RCC 7860 (cell line): Measurements from ENCODE around the gene CGN.

Source experiments
- DNase-seq: peaks from one replicate; pipeline ENCODE4 v3.0.0-alpha.2; 2015; ENCODE audit warnings: low spot score
- FAIRE-seq: peaks from 2 replicates; lab custom pipeline; 2012; peaks lifted over from hg19 to GRCh38; lab: Jason Lieb, UNC

Gene CGN

GRCh38 chr1:151510957-151511635 is at the start of gene CGN:
TSS of gene CGN (plus strand) at chr1:151511387. CDS start at chr1:151518520, 7,133 bp downstream.
- FAIRE-seq (no peak), DNase-seq (peak; percentile 43)

GRCh38 chr1:151461694-151462093 is 49.5 kb upstream of the CGN start:
- FAIRE-seq (no peak), DNase-seq (no peak)

GRCh38 chr1:151465026-151465425 is 46.2 kb upstream of the CGN start:
- FAIRE-seq = no peak
- DNase-seq = no peak

DNA sequence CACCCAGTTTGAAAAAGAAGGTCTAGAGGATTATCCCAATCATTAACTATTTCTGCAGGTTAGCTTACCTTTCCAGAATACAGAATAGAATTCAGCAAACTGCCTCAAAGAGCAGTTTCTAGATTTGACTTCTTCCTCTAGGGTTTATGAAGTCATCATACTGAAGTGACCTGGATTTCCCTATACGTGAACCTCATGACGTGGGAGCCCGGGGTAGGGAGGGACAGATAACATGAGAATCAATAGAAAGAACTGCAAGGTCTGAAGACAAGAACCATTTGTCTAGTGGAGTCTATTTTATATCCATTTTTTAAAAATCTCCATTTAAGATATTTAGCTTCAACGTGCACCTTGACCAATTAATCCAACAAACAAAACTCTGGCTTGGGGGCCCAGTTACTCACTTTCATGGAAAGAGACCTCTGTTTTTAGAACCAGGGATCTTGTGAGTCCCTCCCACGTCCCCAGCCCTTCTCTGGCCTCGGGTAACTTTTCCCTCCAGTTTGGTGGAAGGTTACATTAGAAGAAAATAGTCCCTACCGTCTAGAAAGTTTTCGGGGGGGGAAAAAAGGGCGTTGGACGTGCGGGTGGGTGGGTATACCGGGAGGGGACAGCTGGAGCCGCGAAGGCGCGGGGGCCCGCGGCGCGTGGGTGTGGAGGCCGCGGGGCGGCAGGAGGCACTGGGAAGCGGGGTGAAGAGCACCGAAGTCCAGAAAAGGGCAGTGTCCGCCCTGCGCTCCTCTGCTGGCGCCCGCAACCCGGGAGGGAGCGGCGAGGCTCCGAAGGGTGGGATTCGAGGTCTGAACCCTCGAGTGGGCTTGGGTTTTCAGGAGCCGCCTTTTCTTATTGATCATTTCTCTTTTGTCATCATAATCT is 38.1 kb upstream of the CGN start:
- DNase-seq (no peak), FAIRE-seq (no peak)

GRCh38 chr1:151474745-151475144 is 36.4 kb upstream of the CGN start:
- DNase-seq = no peak
- no peak for FAIRE-seq

DNA sequence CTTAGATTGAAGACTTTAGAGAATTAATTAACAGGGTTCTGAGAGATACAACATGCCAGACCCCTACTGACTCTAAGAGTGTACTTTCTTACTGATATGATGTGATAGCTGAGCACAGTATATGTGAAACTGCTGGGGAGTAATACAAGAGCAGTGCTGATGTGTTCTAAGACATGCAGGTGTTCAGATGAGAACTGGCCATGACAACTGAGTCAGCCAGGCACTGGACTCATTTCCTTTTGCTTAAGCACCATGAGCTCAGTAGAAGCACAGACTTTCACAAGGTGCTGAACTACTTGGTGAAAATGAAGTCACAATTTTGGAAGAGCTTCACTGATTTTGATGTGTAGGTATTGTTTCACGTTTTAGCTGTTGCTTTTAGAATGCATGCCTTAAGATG is 36.0 kb upstream of the CGN start:
- no peak for FAIRE-seq

DNA sequence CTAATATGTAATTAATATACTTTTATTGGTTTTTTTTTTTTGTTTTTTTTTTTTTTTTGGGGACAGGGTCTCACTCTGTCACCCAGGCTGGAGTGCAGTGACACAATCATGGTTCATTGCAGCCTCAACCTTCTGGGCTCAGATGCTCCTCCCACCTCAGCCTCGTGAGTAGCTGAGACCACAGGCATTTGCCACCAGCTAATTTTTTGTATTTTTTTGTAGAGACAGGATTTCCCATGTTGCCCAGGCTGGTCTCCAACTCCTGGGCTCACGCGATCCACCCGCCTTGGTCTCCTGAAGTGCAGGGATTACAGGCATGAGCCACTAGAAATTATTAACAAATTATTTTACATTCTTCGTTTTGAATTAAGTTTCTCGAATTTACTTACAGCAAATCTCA is 35.1 kb upstream of the CGN start:
- DNase-seq (no peak), FAIRE-seq (no peak)

More for the DNA sequence above, 36.0 kb upstream of the CGN start:
- DNase-seq = no peak

- FAIRE-seq (no peak), DNase-seq (no peak)
Observed at GRCh38 chr1:151477066-151477465, 34.1 kb upstream of the CGN start.

DNA sequence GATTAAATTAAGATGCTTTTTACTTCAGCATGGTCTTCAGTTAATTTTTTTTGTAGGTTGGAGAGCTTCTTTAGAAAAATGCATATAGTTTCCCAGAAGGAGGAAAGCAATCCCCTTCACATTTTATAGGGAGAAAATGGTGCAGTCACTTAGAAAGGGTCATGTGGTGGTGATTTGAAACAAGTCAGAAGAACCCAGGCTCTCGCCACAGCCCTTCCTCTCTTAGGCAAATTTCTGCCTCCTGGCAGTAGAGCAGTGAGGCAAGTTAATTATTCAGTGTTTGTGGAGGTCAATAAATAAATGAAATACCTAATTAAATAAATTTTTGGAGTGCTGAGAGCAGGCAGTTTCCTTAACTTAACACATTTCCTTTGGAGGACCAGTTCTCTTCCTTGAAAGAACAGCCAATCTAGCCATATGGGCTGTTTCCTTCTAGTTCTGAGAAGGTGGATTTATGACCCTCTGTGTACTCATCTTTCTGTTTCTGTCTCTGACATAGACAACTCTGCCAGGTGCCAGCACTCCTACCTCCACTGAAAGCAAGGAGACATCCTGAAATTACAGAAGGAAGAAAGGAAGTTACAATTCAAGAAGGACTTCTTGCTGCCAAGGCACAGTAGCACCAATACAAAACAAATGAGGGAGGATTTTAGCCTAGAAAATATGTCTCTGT is 32.9 kb upstream of the CGN start:
- DNase-seq (no peak), FAIRE-seq (no peak)

DNA sequence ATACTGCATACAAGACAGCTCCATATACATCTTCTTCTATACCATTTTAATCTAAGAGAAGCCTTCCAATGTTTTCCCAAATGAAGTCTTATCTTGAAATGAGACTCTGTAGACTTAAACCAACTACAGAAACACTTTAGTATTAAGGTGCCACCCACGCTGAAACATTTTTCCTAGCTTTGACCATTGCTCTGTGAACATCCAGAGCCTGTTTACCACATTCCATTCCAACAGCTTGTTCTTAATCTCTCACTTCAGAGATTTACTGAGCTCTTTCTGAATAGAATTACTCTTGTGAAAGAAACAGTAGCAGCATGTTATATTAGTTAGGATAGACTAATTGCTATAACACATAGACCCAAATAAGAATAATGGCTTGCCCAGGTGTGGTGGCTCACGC is 32.3 kb upstream of the CGN start:
- DNase-seq = no peak
- FAIRE-seq = no peak

DNA sequence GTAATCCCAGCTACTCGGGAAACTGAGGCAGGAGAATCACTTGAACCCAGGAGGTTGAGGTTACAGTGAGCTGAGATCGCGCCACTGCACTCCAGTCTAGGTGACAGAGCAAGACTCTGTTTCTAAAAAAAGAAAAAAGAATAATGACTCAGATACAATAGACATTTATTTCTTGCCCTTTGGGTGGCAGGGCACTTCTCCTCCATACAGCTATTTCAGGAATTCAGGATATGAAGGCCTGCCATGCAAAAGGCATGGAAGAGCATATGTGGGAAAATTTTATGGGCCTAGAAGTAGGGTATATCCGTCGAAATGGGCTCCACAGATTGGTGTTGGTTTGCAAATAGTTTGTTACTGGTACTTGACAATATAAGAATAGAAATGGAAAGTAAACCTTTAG is 31.7 kb upstream of the CGN start:
- DNase-seq (peak; percentile 23), FAIRE-seq (no peak)

- no peak for DNase-seq
- FAIRE-seq = no peak
Observed at GRCh38 chr1:151482017-151482416, 29.2 kb upstream of the CGN start.

DNA sequence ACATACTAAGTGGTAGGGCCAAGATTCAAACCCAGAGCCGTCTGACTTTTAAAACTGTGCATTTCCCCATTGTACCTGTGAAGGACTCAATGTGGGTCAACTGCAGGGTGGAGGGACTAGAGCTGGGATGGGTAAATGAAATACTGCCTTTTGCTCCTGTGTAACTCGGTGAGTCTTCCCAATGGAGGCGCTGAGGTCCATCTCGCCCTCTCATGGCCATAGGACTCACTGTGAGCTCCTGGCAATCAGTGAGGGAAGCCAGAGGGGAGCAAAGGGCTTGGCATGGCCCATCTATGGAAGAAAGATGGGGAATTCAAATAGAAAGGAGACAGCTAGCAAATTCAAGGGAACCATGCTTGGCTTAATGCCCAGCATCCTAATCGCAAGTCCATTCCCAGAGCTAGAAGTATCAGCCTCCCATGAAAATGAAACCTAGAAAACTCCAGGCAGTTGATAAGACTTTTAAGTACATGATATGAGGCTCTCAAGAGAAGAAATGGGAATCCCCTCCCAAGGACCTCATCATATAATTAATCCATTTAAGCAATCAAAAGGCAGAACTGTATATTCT is 25.4 kb upstream of the CGN start:
- FAIRE-seq = no peak
- no peak for DNase-seq

- DNase-seq (no peak), FAIRE-seq (no peak)
Observed at GRCh38 chr1:151486557-151486956, 24.6 kb upstream of the CGN start.

DNA sequence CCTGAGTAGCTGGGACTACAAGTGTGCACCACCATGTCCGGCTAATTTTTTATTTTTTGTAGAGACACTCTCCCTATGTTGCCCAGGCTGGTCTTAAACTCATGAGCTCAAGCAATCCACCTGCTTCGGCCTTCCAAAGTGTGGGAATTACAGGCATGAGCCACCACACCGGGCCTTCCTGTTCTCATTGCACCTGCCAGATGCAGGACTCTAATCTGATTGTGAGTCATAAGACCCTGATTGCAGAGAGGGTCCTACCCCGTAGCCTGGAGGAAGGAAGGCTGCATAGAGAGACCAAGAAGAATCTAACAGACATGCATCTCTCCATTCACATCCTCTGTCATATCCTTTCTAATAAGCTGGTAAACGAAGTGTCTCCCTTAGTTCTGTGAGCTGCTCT is 19.5 kb upstream of the CGN start:
- FAIRE-seq (no peak), DNase-seq (no peak)

- no peak for FAIRE-seq
- no peak for DNase-seq
Observed at GRCh38 chr1:151492120-151492519, 19.1 kb upstream of the CGN start.

DNA sequence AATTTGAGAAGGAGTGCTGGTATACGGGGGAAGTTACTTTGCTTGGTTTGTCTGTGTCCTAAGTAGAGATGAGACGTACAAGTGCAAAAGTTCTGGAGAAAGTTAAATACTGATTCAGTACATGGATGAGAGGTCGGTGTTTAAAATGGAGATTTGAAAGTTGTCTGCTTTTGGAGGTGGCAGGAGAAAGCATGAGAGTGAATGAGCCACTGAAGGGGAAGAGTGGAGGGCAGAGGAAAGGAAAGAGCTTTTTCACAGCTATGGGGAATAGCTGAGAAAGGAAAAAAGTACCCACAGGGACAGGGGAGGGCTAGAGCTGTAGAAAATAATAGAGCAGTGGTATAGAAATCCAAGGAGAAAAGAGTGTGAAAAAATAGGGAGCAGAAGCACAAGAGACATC is 18.1 kb upstream of the CGN start:
- FAIRE-seq = no peak
- no peak for DNase-seq

DNA sequence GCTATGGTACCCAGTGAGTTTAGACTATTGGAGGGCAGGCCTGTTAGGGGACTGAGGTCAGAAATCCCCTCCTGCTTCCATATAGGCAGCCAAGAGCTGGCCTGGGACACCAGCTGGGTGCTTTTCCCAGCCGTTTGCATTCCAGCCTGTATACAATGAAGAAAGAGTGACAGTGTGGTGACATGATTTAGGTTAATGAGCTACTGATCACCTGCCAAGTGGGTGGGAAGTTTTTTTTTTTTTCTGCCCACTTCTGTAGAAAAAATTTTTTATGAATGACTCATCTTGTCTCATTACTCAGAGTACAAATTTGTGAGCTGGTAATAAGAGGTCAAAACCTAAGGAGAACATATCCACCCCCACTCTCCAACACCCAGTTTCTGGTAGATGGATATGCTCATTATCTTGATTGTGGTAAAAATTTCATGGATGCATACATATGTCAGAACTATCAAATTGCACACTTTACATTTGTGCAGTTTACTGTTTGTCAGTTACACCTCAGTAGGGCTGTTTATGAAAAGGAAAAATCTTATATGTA is 16.4 kb upstream of the CGN start:
- FAIRE-seq = peak; percentile 92
- DNase-seq = peak; percentile 88

DNA sequence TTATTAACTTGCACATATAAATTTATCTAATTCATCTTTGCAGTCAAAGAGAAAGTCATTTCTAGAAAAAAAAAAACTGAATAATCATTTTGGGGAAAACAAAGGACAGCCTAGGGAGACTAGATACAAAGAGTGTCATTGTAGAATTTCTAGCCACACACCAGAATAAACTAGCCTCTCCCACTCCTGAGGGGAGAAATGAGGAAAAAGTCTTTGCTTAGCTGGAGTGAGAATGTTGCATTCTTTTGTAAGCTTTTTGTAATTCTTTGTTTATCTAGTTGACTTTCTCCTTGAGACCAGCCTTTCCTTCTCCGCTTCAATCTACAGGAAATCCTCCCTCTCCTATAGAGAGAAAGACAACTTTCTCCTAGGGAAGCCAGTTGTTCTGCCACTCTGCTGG is 15.9 kb upstream of the CGN start:
- FAIRE-seq (no peak), DNase-seq (no peak)

GRCh38 chr1:151499365-151499764 is 11.8 kb upstream of the CGN start:
- DNase-seq (no peak), FAIRE-seq (no peak)

- FAIRE-seq = no peak
- DNase-seq = no peak
Observed at GRCh38 chr1:151499930-151500329, 11.3 kb upstream of the CGN start.
